ENCODE results near the gene DAG1.

Gene DAG1

DNA sequence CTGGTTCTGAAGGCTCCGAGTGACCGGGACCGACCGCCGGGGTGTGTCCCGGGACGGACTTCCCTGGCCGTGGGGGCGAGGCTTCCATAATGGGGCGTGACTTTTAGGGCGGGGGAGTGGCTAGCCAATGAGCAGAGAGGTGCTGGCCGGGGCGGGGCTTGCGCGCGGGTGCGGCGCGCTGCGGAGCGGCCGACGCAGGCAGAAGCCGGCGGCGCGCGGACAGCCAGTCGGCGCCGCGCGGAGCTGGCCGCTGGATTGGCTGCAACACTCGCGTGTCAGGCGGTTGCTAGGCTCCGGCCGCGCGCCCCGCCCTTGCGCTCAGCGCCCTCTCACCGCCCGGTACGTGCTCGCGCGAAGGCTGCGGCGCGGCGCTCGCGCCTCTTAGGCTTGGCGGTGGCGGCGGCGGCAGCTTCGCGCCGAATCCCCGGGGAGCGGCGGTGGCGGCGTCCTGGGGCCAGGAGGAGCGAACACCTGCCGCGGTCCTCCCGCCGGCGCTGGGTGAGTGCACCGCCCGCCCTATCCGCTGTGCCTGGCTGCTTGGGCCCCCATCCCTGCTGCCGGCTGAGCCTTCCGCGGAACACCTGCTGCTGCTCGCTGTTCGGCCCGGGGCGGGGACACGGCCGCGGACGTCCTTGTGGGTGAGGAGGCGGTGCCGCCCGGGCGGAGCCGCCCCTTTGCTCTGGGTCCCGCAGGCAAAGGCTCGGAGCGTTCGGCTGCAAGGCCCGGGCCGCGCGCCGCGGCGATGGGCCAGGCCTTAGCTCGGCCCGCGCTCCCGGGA, at the start of gene DAG1:
Gene DAG1 (plus strand): TSS at position 332 of the 778 bp plus-strand sequence. CDS start 40,268 bp downstream, outside the sequence.
- Mint-ChIP-seq H3K4me3 (peak within 1 kb of the TSS; percentile 90), H3K4me1 (peaks cover 28% of the 10 kb centered on the region), H3K9me3 (no peaks in the 10 kb centered on the region), H3K27ac (peak within 1 kb of the TSS; percentile 96), H3K36me3 (peaks cover 13% of the 10 kb centered on the region), H3K27me3 (no peaks in the 10 kb centered on the region)
- CTCF ChIA-PET: interaction anchor here (0.6 to 1.5 kb wide), 3 partner anchors 11 to 290 kb away, joined by 3 to 4 read pairs (median 3); partner anchors contain the start of gene USP4
- DNase-seq: peak; percentile 98

GRCh38 chr3:49421890-49422378, 48.1 kb upstream of the DAG1 start:
- peak overlapping the region; percentile 45 for H3K27ac Mint-ChIP-seq
- H3K4me1 Mint-ChIP-seq: peaks cover 54% of the 10 kb centered on the region
- peak overlapping the region; percentile 23 for H3K4me3 Mint-ChIP-seq
- no peak for DNase-seq
- CTCF ChIA-PET: interaction anchor here (1.4 kb wide), 1 partner anchor 27 kb away, joined by 3 read pairs; no protein-coding TSS in a partner anchor
- H3K36me3 Mint-ChIP-seq: peaks cover 59% of the 10 kb centered on the region
- no peaks in the 10 kb centered on the region for H3K27me3 Mint-ChIP-seq
- no peaks in the 10 kb centered on the region for H3K9me3 Mint-ChIP-seq

- CTCF ChIA-PET: no interaction called here
- peaks cover 48% of the 10 kb centered on the region for H3K4me1 Mint-ChIP-seq
- peak within 1 kb of the TSS; percentile 45 for H3K27ac Mint-ChIP-seq
- no peaks in the 10 kb centered on the region for H3K9me3 Mint-ChIP-seq
- no peak for DNase-seq
- peaks cover 55% of the 10 kb centered on the region for H3K36me3 Mint-ChIP-seq
- no peaks in the 10 kb centered on the region for H3K27me3 Mint-ChIP-seq
- peak within 1 kb of the TSS; percentile 23 for H3K4me3 Mint-ChIP-seq
Measured at GRCh38 chr3:49422379-49423248, 47.5 kb upstream of the DAG1 start, which contains the start of gene AMT. Gene AMT (minus strand): TSS chr3:49422473. CDS start chr3:49422450, 23 bp downstream.

GRCh38 chr3:49424816-49425215, 45.3 kb upstream of the DAG1 start:
- Mint-ChIP-seq H3K4me1 (peaks cover 51% of the 10 kb centered on the region), H3K4me3 (no peak overlapping the region), H3K36me3 (peaks cover 43% of the 10 kb centered on the region), H3K27me3 (no peaks in the 10 kb centered on the region), H3K9me3 (no peaks in the 10 kb centered on the region), H3K27ac (peak overlapping the region; percentile 61)
- DNase-seq: no peak
- CTCF ChIA-PET: interaction anchor here (1.2 kb wide), 1 partner anchor 9 kb away, joined by 6 read pairs; no protein-coding TSS in a partner anchor

- DNase-seq: no peak
- Mint-ChIP-seq H3K4me1 (peaks cover 50% of the 10 kb centered on the region), H3K36me3 (peaks cover 26% of the 10 kb centered on the region), H3K27me3 (no peaks in the 10 kb centered on the region), H3K4me3 (peak overlapping the region; percentile 82), H3K27ac (no peak overlapping the region), H3K9me3 (no peaks in the 10 kb centered on the region)
- CTCF ChIA-PET: interaction anchor here (0.6 to 2.0 kb wide), 5 partner anchors 9 to 101 kb away, joined by 3 to 5 read pairs (median 3); partner anchors contain the start of gene USP4
Measured at GRCh38 chr3:49427586-49427985, 42.5 kb upstream of the DAG1 start.

- CTCF ChIA-PET: interaction anchor here (0.6 to 1.9 kb wide), 5 partner anchors 13 to 115 kb away, joined by 3 to 11 read pairs (median 4); partner anchors contain the start of gene USP4
- no peaks in the 10 kb centered on the region for H3K27me3 Mint-ChIP-seq
Measured at GRCh38 chr3:49428752-49429080, 41.4 kb upstream of the DAG1 start.

GRCh38 chr3:49434731-49435130, 35.3 kb upstream of the DAG1 start:
- H3K4me1 Mint-ChIP-seq: peaks cover 6% of the 10 kb centered on the region
- DNase-seq: no peak
- no peak overlapping the region for H3K4me3 Mint-ChIP-seq
- no peaks in the 10 kb centered on the region for H3K27me3 Mint-ChIP-seq
- H3K36me3 Mint-ChIP-seq: no peaks in the 10 kb centered on the region
- no peaks in the 10 kb centered on the region for H3K9me3 Mint-ChIP-seq
- no peak overlapping the region for H3K27ac Mint-ChIP-seq
- CTCF ChIA-PET: interaction anchor here (1.1 kb wide), 1 partner anchor 8 kb away, joined by 3 read pairs; no protein-coding TSS in a partner anchor

More at GRCh38 chr3:49428752-49429080, 41.4 kb upstream of the DAG1 start:
- DNase-seq: no peak
- H3K9me3 Mint-ChIP-seq: no peaks in the 10 kb centered on the region
- peak overlapping the region; percentile 82 for H3K4me3 Mint-ChIP-seq
- peak overlapping the region; percentile 94 for H3K27ac Mint-ChIP-seq
- peaks cover 39% of the 10 kb centered on the region for H3K4me1 Mint-ChIP-seq
- peaks cover 18% of the 10 kb centered on the region for H3K36me3 Mint-ChIP-seq

DNA sequence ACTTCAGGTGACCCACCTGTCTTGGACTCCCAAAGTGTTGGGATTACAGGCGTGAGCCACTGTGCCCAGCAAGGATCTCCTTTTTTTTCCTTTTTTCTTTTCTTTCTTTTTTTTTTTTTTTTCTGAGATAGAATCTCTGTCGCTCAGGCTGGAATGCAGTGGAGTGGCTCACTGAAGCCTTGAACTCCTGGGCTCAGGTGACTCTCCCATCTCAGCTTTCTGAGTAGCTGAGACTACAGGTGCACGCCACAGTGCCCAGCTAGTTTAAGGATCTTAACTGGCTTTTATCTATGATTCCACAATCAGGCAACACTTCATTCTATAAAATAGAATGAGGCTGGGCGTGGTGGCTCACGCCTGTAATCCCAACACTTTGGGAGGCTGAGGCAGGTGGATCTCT, 24.7 kb upstream of the DAG1 start:
- CTCF ChIA-PET: interaction anchor here (0.7 to 6.2 kb wide), 5 partner anchors 29 to 110 kb away, joined by 3 to 72 read pairs (median 21); partner anchors contain the start of genes RHOA, TCTA and USP4
- H3K4me1 Mint-ChIP-seq: peaks cover 25% of the 10 kb centered on the region
- no peak overlapping the region for H3K4me3 Mint-ChIP-seq
- DNase-seq: no peak
- no peaks in the 10 kb centered on the region for H3K27me3 Mint-ChIP-seq
- no peak overlapping the region for H3K27ac Mint-ChIP-seq
- no peaks in the 10 kb centered on the region for H3K36me3 Mint-ChIP-seq
- H3K9me3 Mint-ChIP-seq: no peaks in the 10 kb centered on the region

DNA sequence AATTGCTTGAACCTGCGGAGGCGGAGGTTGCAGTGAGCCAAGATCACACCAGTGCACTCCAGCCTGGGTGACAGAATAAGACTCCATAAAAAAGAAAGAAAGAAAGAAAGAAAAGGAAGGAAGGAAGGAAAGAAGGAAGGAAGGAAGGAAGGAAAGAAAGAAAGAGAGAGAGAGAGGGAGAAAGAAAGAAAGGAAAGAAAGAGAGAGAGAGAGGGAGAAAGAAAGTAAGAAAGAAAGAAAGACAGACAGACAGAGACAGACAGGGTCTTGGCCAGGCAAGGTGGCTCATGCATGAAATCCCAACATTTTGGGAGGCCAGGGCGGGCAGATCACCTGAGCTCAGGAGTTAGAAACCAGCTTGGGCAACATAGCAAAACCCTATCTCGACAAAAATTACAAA, 16.4 kb upstream of the DAG1 start:
- peaks cover 24% of the 10 kb centered on the region for H3K27me3 Mint-ChIP-seq
- H3K4me1 Mint-ChIP-seq: peaks cover 6% of the 10 kb centered on the region
- no peak for DNase-seq
- no peak overlapping the region for H3K27ac Mint-ChIP-seq
- H3K4me3 Mint-ChIP-seq: no peak overlapping the region
- no peaks in the 10 kb centered on the region for H3K36me3 Mint-ChIP-seq
- CTCF ChIA-PET: interaction anchor here (2.2 kb wide), 1 partner anchor 48 kb away, joined by 5 read pairs; no protein-coding TSS in a partner anchor
- H3K9me3 Mint-ChIP-seq: no peaks in the 10 kb centered on the region

GRCh38 chr3:49454458-49454857, 15.6 kb upstream of the DAG1 start:
- CTCF ChIA-PET: interaction anchor here (0.7 to 2.2 kb wide), 2 partner anchors 48 to 114 kb away, joined by 3 to 5 read pairs; no protein-coding TSS in a partner anchor
- Mint-ChIP-seq H3K4me1 (no peaks in the 10 kb centered on the region), H3K27ac (no peak overlapping the region), H3K4me3 (no peak overlapping the region), H3K27me3 (peaks cover 31% of the 10 kb centered on the region), H3K36me3 (no peaks in the 10 kb centered on the region), H3K9me3 (no peaks in the 10 kb centered on the region)
- DNase-seq: no peak

DNA sequence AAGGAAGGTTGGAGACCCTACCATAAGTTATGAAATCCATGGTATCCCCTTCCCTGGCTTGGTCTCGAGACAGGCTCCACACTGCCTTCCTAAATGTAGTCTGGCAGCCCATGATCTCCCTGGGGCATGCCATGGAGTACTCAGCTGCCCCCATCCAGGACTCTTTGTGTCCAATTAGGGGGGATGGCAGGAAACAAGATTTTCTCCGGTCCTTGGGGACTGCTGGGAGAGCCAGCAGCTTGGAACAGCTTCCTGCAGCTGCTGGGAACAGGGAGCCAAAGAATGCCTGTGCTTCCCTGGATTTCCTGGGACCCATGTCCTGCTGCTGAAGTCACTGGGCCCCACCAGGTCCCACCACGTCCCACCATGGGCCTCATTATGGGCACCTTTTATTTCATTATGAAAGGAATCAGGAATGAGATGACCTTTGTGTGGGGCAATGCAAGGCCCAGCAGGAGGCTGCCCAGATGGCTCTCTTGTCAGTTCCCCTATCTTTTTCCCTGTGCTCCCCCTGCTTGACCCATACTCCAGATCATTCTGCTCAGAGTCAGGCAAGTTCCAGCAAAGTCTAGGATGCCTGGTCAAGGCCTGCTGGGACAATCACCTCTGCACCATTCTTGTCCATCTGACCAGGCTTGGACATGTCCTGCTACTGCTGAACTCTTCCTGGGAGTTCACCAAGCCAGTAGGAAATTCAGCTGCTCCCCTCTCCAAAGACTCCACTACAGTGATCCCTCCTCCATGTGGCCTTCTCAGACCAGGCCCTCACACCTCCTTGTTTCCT, 15.0 kb upstream of the DAG1 start:
- Mint-ChIP-seq H3K9me3 (no peaks in the 10 kb centered on the region), H3K27me3 (peaks cover 34% of the 10 kb centered on the region), H3K4me3 (no peak overlapping the region), H3K4me1 (no peaks in the 10 kb centered on the region), H3K27ac (no peak overlapping the region), H3K36me3 (no peaks in the 10 kb centered on the region)
- CTCF ChIA-PET: interaction anchor here (2.2 kb wide), 1 partner anchor 49 kb away, joined by 5 read pairs; no protein-coding TSS in a partner anchor
- DNase-seq: no peak

GRCh38 chr3:49456466-49456865, 13.6 kb upstream of the DAG1 start:
- no peak overlapping the region for H3K4me3 Mint-ChIP-seq
- no peaks in the 10 kb centered on the region for H3K9me3 Mint-ChIP-seq
- CTCF ChIA-PET: no interaction called here
- no peaks in the 10 kb centered on the region for H3K4me1 Mint-ChIP-seq
- no peak for DNase-seq
- H3K27ac Mint-ChIP-seq: no peak overlapping the region
- peaks cover 42% of the 10 kb centered on the region for H3K27me3 Mint-ChIP-seq
- no peaks in the 10 kb centered on the region for H3K36me3 Mint-ChIP-seq

DNA sequence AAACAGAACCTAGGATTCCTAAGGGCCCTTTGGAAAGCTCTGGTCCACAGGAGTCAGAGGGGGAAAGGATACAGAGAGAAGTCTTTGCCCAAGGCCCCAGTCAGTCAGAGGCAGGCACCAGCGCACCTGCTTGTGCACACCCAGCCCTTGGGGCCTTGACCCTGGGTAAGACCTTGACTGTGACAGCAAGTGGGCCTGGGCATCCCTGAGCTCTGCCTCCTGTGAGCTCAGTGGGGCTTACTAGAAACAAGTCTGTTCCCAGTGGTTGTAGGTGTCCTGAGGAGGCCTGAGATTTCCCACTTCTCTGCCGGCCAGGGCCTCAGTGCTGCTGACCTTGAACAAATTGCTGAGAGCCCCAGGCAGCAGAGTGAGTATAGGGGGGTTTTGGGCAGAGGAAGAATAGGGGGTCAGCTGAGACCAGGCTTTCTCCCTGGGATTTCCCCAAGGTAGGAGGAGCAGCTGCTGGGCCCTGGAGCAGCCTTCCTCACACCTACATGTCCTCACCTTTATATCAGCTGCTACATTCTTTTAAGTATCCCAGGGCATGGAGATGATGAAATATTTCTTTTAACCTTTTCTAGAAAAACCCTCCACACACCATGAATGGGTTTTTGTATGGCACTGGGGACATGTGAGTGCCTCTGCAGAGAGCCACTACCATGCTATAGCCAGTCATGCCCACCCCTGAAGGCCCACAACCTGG, 9.7 kb upstream of the DAG1 start:
- Mint-ChIP-seq H3K4me3 (no peak overlapping the region), H3K36me3 (no peaks in the 10 kb centered on the region), H3K9me3 (no peaks in the 10 kb centered on the region), H3K27ac (no peak overlapping the region), H3K4me1 (no peaks in the 10 kb centered on the region), H3K27me3 (peaks cover 33% of the 10 kb centered on the region)
- CTCF ChIA-PET: interaction anchor here (1.1 kb wide), 1 partner anchor 11 kb away, joined by 3 read pairs; no protein-coding TSS in a partner anchor
- no peak for DNase-seq
